ENCODE data around the gene FAM131A. TPM values are rescaled to one million over a fixed set of nuclear protein-coding genes. Genes with fewer than 3 reads are reported as not detected.

The FAM131A gene
- total and polyA plus RNA-seq, 9 of the 15 experiments (the other 6 are each of a cell fraction or from before 2014, with no cell fraction given): 0.48 to 11.1 (median 4.3) TPM

- TF ChIP-seq CTCF (IDR thresholded peaks at IDR 0.05 in 2 of 3, conservative IDR thresholded peaks at IDR 0.05 in 1 of 3; ENCODE audit: insufficient read depth in 2 of 3, low read depth in 1 of 3, low read length in 3 of 3) (peak; percentile 78 to 88 (median 80)), CBFA2T3 (IDR thresholded peaks at IDR 0.05) (no peak), SPI1 (IDR thresholded peaks at IDR 0.05; ENCODE audit: borderline replicate concordance, low read depth, low read length) (peak; percentile 45; the same call in 1 of the 2 replicates), TSHZ1 (CRISPR knock-in tag; IDR thresholded peaks at IDR 0.05) (no peak), HMGXB4 (CRISPR knock-in tag; IDR thresholded peaks at IDR 0.05) (peak; percentile 62; the same call in 1 of the 2 replicates), CTBP1 (IDR thresholded peaks at IDR 0.05; ENCODE audit: borderline replicate concordance) (peak; percentile 72), SAFB (IDR thresholded peaks at IDR 0.05; ENCODE audit: borderline replicate concordance, low read depth, low read length) (no peak), NONO (IDR thresholded peaks at IDR 0.05; ENCODE audit: low read depth in 2 of 2, low read length in 1 of 2) (peak in 1 of 2 experiments; percentile 70; a peak in 1 of 4 replicates), SUPT5H (IDR thresholded peaks at IDR 0.05) (peak; percentile 90), BCL6 (CRISPR knock-in tag; IDR thresholded peaks at IDR 0.05) (no peak), ZNF217 (CRISPR knock-in tag; IDR thresholded peaks at IDR 0.05) (no peak), AFF4 (CRISPR knock-in tag; IDR thresholded peaks at IDR 0.05) (peak; percentile 10; the same call in 1 of the 2 replicates), ZNF639 (CRISPR knock-in tag; conservative IDR thresholded peaks at IDR 0.05 in 1 of 2, IDR thresholded peaks at IDR 0.05 in 1 of 2) (peak in 1 of 2 experiments; percentile 43; a peak in 1 of 4 replicates)
Observed at GRCh38 chr3:184362668-184363546, 25.5 kb downstream of the FAM131A start (continued).
